NK-92 treated with Interleukin-12 subunit alpha and Interleukin-12 subunit beta, amount 100 ng/mL, for 24 hours (cell line): Measurements from ENCODE around the gene AZU1.

Experiments used
- DNase-seq: peaks from one replicate; lab custom pipeline; 2025; lab: John Stamatoyannopoulos, UW

Gene AZU1

DNA sequence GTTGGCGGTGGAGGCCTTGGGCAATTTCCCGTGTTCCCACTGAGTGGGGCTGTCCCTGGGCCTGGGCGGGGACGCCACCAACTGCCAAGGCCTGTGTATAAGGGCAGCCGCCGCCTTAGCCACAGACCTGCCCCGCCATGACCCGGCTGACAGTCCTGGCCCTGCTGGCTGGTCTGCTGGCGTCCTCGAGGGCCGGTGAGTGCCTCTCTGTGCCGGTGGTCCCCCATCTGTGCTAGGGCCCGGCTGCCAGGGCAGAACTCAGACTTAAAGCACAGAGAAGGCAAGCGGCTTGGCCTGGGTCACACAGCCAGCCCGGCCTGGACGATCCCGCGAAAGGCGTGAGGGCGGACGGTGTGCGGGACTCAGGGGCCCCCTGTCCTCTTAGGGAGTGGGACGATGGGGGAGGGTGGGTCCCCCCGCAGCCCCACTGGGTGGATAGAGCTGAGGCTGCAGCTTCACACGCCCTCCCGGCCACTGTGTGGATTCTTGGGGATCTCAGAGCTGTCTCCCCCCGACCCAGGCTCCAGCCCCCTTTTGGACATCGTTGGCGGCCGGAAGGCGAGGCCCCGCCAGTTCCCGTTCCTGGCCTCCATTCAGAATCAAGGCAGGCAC, at the start of gene AZU1:
AZU1 (plus strand) TSS at position 128 of the 612 bp plus-strand sequence; CDS start at position 138, 10 bp downstream.
- DNase-seq: no peak

DNA sequence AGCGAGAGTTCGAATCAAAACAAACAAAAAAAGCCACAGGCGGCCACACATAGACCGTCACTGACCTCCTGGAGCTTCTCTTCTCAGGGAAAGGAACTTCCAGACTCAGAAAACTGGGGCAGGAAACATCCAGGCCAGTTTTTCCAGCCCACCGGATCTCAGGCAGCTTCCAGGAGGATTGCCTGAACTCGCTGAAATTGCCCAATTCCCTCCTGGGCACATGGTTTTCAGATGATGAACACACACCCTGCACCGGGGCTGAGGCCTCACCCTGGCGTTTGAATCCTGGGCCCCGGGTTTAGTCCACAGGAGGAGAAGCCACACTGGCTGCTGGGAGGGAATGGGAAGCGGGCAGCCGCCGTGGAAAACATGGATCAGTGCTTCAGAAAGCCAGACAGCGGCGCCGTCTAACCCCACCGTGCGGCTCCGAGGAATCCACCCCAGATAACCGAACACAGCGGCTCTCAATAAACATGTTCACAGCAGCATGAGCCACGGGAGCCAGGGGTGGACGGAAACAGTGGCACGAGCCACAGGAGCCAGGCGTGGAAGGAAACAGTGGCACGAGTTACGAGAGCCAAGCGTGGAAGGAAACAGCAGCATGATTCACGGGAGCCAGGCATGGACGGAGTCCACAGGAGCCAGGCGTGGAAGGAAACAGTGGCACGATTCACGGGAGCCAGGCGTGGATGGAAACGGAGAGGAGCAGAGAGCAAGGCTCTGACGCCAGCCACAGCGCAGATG, 48.6 kb upstream of the AZU1 start:
- DNase-seq: no peak

GRCh38 chr19:780935-781334, 46.7 kb upstream of the AZU1 start:
- DNase-seq: no peak

DNA sequence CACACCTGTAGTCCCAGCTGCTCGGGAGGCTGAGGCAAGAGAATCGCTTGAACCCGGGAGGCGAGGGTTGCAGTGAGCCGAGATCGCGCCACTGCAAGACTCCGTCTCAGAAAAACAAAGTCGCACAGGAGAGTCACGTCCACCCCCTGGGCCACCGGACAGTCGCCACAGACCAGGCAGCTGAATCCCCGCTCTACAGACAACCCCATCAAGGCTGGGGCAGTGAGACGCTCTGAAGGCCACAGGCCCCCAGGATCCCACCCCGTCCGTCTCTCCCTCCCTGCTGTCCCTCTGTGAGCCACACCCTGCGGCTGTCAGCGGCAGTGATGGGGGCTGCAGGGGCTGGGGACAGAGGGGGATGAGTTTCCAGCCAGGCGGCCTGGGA, 45.8 kb upstream of the AZU1 start:
- DNase-seq: no peak

GRCh38 chr19:782185-782877, 45.3 kb upstream of the AZU1 start:
- DNase-seq: no peak

GRCh38 chr19:782878-783668, 44.6 kb upstream of the AZU1 start:
- no peak for DNase-seq

DNA sequence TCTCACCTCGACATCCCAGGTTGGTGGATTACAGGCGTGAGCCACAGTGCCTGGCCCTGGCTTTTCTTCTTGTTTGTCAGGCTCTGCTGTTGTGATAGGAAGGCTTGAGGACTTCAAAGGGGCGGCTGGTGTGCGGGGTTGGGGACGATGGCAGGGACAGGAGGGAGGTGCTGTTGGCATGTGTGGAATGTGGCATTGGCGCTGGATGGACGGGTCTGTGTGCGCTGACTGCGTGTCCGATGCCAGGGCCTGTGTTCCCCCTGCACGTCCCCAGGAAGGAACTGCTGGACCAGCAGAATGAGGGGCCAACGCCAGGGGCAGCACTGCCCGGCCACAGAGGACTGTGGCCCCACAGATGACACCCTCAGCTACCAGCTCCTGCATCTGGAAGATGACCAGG, 43.1 kb upstream of the AZU1 start:
- no peak for DNase-seq

DNA sequence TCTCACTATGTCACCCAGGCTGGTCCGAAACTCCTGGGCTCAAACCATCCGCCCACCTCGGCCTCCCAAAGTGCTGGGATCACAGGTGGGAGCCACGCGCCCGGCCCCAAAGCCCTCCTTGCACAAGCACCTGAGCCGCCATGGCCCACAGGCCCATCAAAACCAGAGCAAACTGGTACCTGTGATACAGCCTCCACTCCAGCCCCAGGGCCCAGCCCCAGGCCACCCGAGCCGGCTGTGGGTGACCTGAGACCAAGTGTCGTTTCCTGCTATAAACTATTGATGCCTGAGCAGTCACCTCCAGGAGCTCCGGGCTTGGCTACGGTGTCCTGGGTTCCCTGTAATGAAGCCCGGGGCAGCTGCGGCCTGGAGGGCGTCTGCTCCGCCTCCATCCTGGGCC, 40.1 kb upstream of the AZU1 start:
- no peak for DNase-seq

DNA sequence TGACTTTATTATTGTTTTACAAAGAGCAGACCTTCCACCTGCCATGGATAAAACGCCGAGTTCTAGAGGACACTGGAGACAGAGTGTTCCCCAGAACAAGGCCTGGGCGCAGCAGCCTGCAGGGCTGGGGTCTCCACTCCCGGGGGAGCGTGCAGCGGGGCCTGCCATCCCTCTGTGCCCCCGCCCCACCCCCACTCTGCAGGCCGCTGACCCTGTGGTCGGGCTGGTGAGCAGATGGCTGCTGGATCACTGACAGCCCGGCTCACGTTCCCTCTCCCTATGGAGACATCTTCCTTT, 39.0 kb upstream of the AZU1 start:
- DNase-seq: no peak

DNA sequence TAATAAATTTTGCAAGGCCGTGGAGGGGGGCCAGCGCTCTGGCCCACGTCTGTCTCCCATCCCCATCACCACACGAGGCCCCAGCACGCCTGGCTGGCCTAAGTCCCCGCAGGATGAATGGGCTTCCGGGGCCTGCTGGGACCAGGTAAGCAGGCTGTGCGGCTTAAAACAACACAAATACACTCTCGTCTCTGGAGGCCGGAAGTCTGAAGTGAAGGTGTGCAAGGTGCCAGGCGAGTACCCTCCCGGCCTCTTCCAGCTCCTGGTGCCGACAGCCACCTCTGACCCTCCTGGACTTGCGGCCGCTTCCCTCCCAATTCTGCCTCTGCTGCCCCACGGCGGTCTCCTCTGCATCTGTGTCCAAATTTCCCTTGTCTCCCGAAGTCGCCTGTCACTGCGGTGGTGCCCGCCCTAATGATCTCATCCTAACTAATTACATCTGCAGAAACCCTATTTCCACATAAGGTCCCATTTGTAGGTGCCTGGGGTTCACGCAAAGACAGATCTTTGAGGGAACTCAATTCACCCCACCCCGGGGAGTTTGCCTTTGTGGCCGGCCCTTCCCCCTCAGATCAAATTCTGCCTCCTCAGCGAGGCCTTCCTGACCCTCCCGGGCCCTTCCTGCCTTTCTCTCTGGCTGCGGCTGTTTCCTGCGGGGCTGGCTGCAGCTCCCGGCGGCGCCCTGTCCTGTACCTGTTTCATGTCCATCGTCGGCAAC, 38.5 kb upstream of the AZU1 start:
- no peak for DNase-seq

DNA sequence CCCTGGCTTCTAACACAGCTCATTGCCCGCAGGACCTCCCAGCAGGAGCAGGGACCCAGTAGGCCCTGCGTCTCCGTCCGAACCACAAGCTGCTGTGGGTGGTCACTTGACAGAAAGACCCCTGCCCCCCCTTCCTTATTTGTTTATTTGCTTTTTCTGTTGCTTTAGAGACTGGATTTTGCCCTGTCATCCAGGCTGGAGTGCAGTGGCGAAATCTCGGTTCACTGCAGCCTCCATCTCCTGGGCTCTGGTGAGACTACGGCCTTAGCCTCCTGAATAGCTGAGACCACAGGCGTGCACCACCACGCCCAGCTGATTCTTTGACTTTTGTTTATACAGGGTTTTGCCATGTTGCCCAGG, 38.0 kb upstream of the AZU1 start:
- DNase-seq: no peak

DNA sequence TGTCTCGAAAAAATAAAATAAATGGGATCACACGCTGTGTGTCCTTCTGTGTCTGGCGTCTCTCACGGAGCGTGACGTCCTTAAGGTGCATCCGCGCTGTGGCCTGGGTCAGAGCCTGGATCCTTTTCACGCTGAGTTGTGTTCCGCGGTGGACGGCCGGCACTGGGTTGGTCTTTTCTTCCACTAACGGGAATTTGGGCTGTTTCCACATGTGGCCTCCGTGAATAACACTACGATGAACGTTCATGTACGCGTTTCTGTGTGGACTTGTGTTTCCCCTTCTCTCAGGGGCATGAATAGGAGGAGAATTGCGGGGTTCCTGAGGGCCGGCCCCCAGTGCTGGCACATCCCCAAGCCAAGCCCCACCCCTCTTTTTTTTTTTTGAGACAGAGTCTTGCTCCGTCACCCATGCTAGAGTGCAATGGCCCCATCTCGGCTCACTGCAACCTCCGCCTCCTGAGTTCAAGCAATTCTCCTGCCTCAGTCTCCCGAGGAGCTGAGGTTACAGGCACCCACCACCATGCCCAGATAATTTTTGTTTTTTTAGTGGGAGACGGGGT, 36.5 kb upstream of the AZU1 start:
- DNase-seq: no peak

- DNase-seq: no peak
These were observed 35.9 kb upstream of the AZU1 start for GRCh38 chr19:791567-792305.

GRCh38 chr19:792306-792885, 35.2 kb upstream of the AZU1 start:
- no peak for DNase-seq

DNA sequence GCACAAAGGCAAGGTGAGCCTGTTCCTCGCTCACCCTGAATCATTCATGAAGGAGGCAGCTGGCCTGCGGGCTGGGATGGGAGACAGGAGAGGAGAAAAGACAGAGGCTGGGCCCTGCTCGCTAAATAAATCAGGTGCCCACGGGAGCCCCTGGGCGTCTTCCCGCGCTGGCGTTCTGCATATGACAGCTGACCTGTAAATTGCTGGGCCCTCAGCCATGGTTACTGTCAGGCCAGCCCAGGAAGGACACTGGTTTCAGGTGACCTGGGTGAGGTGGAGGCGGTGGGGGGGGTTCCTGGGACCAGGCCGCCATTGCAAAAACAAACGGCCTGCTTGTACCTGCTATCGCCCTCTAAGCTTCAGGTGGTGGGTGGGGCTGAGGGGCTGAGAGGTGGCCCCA, 33.8 kb upstream of the AZU1 start:
- DNase-seq: no peak

DNA sequence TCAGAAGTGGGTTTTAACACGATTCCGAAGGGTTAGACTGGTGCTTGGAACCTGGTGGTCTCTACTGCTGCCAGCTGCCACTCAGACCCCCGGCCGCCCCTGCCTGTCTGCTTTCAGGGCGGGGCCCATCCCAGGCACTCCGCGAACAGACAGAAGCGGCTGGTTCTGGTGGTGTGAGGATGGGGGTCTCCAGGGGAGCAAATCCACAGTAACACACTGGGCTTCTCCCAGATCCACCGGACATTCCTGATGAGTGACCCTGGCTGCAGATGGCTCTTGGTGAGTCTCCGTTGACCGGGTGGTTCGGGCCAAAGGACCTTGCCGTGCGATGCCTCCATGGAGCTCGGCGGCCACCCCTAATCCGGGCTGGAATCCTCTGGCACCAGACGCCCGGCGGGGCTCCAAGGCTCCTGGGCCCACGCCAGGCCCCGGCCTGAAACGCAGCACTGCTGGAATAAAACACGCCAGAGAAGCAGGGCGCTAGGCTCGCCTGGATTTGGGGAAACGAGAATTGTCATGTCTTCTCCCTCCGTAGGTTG, 32.5 kb upstream of the AZU1 start:
- DNase-seq: no peak

- DNase-seq: no peak
These were observed 31.7 kb upstream of the AZU1 start for GRCh38 chr19:795691-796581.

DNA sequence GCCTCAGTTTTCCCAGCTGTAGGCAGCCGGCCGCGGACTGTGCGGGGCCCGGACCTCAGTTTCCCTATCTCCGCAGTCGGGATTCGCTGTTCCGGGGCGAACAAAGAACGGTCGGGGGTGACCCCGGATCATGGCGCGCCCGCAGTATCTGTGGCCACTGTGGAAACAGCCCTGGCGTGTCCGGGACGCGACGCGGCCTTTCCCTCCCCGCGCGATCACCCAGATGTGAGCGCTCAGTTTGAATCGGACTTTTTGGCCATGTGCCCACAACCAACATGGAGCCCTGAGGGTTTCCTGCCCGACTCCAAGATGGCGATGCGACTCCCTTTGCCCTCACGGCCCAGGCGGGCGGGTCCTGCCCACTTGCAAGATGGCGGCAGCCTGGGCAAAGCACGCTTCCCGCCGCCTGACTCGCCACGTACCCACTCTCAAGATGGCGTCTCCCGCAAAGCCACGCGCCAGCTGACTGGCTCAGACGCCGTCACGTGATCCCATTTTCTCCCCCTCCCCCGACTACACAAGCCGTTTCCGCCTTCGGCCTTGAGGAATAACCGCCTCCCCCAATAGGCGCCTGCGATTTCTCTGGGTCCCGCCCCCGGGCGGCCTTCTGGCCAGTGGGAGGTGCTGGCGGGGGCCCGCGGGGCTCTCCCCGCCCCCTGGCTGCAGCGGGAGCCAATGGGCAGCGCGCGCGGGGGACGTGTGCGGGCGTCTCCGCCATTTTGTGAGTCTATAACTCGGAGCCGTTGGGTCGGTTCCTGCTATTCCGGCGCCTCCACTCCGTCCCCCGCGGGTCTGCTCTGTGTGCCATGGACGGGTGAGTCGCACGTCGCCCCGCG, 30.7 kb upstream of the AZU1 start, which contains the start of gene PTBP1:
PTBP1 (plus strand) TSS at position 761 of the 836 bp plus-strand sequence; CDS start at position 807, 46 bp downstream.
- peak; percentile 99 for DNase-seq
